Umbilical cord (tissue), 2 donors: ENCODE measurements around the gene KRT26. TPM values are rescaled to one million over a fixed set of nuclear protein-coding genes. Genes with fewer than 3 reads are reported as not detected.
"Not testable (repeated sequence)": the region's sequence is repeated elsewhere in the genome, so short reads cannot be mapped to it uniquely, and the experiment has no call there.

Experiments
- DNase-seq: peaks from one replicate; pipeline ENCODE4 v3.0.0-alpha.2; 2015; ENCODE audit warnings: low spot score
- total RNA-seq: library from RNA; depleted of rRNA; stranded (reverse); fragments of >200 nt; gene quantifications from one replicate; pipeline ENCODE4 v1.2.3, GENCODE V29; 2014; ENCODE audit warnings: low replicate concordance; ENCODE audit not compliant: insufficient read depth

Gene KRT26
- total RNA-seq, 1 donor from 2014 or later: 8.2 TPM

DNA sequence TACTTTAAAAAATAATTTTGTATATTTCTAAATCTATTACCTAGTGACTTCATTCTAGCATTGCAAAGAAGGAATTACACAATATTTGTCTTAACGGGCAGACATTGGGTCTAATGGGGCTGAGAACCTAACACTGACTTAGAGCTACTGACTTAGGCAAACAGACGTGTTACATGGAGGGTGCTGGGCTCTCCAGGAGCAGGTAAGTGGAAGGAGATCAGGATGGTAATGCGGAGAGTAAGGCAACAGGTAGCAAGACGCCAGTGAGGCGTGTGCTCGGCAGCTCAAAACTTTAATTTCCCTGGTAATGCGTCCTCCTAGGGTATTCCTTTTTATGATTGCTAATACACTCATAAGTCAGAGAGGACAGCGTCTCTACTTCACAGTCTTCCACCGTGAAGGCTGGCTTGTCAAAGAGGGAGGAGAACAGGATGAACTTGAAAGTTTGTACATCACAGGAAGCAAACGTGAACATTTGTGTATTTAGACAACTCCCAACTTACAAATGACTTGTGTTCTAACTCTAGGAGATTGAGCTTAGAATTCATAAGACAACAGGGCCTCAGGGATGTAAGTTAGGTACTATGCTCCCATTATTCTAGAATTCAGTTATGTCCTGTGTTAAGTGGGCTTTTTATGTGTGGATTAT lies 23.1 kb upstream of the KRT26 start:
- no peak for DNase-seq

GRCh38 chr17:40794466-40794865 lies 22.5 kb upstream of the KRT26 start:
- no peak for DNase-seq

- no peak for DNase-seq
These were observed 21.8 kb upstream of the KRT26 start for GRCh38 chr17:40793832-40794231.

DNA sequence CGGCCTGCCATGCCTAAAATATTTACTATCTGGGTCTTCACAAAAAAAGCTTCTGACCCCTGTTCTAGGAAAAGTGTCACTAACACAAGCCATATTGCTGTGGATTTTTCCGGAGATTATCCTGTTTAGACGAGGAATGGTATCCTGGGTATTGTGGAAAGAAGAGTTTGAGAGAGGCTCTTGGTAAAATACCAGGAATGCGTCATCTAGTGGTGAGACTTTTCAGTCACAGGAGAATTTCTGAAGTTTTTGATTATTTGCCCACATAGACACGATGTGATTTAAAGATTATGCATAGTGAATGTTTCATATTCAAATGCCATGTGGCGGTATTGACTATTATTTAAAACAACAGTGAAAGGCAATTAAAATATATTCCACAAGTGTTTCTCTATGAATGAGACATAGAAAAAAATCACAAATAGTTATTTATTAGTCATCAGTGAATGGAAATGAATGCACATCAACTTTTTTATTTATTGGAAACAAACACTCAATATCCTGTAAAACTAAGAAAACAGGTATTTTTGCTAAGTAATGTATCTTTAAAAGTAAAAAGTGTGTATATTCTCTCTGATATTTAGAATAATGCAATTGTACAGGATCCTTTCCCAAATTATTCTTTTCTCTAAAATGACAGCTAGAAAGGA lies 19.9 kb upstream of the KRT26 start:
- peak; percentile 74 for DNase-seq

- DNase-seq: peak; percentile 58
These were observed 19.1 kb upstream of the KRT26 start for GRCh38 chr17:40791111-40791510.

- no peak for DNase-seq
These were observed 10.4 kb upstream of the KRT26 start, which contains the start of gene KRT27 for GRCh38 chr17:40782450-40782849. TSS of gene KRT27 (minus strand) at chr17:40782550. CDS start at chr17:40782493, 57 bp downstream.

DNA sequence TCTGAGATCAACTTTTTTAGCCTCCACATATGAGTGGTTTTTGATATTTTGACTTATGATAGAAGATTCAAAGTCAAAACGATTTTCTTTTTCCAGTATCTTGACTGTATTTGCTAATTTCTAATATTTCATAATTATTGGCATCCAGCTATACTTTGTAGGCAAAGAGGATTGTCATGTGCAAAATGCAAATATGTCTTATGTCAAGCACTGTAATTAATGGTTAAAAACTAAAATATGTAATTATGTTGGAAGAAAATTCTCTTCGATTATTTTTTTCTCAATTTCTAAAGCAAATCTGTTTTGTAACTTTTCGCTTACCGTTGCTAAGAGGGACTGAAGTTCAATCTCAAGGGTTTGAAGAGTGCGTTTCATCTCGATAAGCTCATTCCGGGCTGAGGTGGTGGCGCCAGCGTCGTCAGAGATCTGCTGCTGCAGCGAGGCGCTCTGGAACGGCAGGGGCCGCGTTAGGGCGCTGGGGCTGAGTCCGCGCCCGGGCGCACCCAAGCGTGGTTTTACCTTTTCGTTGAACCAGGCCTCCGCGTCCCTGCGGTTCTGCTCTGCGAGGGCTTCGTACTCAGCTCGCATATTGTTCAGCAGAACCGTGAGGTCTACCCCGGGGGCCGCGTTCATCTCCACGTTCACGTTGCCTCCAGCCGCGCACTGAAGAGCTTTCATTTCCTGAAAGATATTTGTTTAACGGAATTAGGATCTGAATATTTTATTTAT lies 7.3 kb upstream of the KRT26 start:
- peak; percentile 13 for DNase-seq

DNA sequence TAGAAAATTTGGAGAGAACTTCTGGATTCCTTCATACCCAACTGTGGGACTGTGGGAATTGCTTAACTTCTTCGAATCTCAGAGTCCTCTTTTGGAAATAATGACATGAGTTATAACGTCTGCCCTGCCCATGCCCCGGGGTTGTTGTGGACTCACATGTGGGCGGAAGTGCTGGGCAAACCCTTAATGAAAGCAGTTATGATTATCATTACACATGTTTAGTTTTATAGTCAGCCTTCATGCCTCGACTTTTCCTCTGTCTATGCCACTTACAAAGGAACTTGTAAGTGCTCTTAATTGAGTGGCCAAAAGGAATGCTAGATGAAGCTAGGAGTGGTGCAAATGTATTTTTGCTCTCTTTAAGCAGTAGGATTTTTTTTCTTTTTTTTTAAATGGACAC lies 6.5 kb upstream of the KRT26 start:
- DNase-seq: no peak

DNA sequence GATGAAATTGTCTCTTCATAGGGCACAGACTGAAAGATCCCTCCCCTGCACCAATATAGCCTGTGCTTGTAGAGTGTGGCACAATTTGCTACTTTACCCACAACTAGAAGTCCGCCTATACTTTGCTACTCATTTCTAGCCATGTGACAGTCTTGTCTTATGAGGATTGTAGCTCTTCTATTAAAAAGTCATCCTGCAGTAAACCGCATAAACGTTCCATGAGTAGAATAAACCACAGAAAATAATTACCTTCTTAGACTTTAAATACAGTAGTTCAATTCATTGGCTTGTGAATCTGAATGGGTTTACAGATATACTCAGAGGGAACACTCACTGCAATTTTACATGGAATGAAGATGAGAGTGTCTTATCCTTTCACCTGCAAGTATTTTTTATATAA lies 6.0 kb upstream of the KRT26 start:
- DNase-seq: no peak

- no peak for DNase-seq
These were observed 5.5 kb upstream of the KRT26 start for GRCh38 chr17:40777459-40777858.

GRCh38 chr17:40775945-40776344 lies 3.9 kb upstream of the KRT26 start:
- no peak for DNase-seq

DNA sequence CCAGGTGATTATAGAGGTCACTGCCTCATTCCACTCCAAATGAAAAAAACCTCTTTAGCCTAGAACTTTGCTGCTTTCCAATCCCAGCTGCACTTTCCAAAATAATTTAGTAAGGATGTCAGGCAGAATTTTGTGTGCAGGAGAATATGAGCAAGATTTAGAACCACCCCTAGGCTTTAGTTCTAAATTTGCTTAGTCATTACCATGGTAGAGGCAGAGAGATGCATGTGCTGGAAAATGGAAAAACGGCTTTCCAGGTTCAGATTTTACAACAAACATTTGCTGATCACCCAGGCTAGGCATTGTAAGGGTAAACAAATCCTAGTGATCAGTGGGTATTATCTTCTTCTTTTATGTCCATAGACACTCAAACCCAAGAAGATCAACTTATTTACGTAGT lies 6.3 kb downstream of the KRT26 start:
- no peak for DNase-seq

DNA sequence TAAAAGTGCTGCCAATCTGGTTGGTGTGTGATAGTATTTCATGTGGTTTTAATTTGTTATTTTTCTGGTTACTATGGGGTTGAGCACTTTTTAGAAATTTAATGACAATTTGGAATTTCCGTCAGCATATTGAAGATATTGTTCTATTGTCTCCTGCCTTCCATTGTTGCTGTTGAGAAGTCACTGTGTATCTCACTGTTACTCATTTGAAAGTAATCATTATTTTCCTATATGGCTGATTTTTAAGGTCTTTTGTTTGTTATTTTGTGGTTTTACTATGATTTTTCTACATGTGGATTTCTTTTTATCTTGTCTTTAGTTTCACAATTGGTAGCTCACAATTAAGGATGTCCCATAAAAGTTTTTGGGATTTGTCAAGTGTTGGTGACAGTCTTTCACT lies 8.2 kb downstream of the KRT26 start:
- DNase-seq: no peak

GRCh38 chr17:40760105-40761016 lies 11.6 kb downstream of the KRT26 start:
- no peak for DNase-seq

- no peak for DNase-seq
These were observed 16.8 kb downstream of the KRT26 start, which contains the start of gene KRT25 for GRCh38 chr17:40755231-40755630. TSS of gene KRT25 (minus strand) at chr17:40755331. CDS start at chr17:40755271, 60 bp downstream.

- DNase-seq: no peak
These were observed 18.2 kb downstream of the KRT26 start for GRCh38 chr17:40753804-40754203.

DNA sequence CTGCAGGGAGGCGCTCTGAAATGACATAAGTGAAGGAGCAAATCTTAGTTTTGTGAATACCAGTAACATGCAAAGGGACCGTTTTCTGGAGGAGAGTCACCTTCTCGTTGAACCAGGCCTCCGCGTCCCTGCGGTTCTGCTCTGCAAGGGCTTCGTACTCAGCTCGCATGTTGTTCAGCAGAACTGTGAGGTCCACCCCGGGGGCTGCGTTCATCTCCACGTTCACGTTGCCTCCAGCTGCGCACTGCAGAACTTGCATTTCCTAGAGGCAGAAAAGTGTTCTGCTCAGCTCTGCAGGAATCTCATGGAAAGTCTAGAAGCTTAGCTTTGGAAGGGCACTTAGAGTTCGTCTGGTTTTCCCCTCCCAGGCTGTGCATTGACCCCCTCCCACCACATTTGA lies 20.9 kb downstream of the KRT26 start:
- DNase-seq: no peak

DNA sequence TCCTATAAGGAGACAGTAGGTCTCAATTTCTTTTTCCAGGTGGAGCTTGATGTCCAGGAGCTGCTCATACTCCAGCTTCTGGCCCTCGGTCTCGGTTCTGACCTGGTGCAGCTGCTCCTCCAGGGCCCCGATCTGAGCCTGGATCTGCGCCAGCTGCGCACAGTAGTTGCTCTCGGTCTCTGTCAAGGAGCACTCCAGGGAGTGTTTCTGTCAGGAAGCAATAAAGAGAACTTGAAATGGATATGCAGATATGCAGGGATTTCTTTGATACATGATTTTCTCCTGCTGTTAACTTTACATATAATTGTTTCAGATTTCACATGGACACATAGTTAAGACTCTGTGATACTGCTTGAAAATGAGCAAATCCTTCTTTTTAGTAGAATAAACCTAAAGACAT lies 21.6 kb downstream of the KRT26 start:
- DNase-seq: no peak

DNA sequence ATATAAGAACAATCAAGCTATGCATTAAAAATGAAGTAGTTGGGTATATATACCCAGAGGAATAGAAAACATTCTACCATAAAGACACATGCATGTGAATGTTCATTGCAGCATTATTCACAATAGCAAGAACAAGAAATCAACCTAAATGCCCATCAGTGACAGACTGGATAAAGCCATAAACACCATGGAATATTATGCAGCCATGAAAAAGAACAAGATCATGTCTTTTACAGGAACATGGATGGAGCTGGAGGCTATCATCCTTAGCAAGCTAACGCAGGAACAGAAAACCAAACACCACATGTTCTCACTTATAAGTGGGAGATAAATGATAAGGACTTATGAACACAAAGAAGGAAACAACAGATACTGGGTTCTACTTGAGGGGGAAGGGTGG lies 23.3 kb downstream of the KRT26 start:
- not testable (repeated sequence) for DNase-seq

- no peak for DNase-seq
These were observed 33.4 kb downstream of the KRT26 start for GRCh38 chr17:40738553-40738952.

- DNase-seq: peak; percentile 7
These were observed 37.0 kb downstream of the KRT26 start for GRCh38 chr17:40735016-40735415.

GRCh38 chr17:40734018-40734417 lies 38.0 kb downstream of the KRT26 start:
- DNase-seq: no peak
